ENCODE data around the gene NAP1L4.

NAP1L4 gene

GRCh38 chr11:2981130-2981529, 11.0 kb downstream of the NAP1L4 start:
- TF ChIP-seq CTCF (IDR thresholded peaks at IDR 0.05; ENCODE audit: low read depth, low read length, missing control alignments), result no peak
- Histone ChIP-seq H3K27me3 (replicated peaks) (no peaks in the 10 kb centered on the region), H3K27ac (no peak overlapping the region), H3K36me3 (replicated peaks) (peaks cover 17% of the 10 kb centered on the region), H3K4me3 (ENCODE audit: low read depth, low read length) (no peak overlapping the region)
- DNase-seq, result no peak
- in situ Hi-C loops (cut with HindIII; ENCODE audit: low pct_ligation_motif_present, low sequenced_read_pairs), result no loop called here

- in situ Hi-C loops (cut with HindIII; ENCODE audit: low pct_ligation_motif_present, low sequenced_read_pairs), result no loop called here
- Histone ChIP-seq H3K4me3 (ENCODE audit: low read depth, low read length) (no peak overlapping the region), H3K27me3 (replicated peaks) (no peaks in the 10 kb centered on the region), H3K27ac (no peak overlapping the region), H3K36me3 (replicated peaks) (peaks cover 24% of the 10 kb centered on the region)
- no peak for DNase-seq
- no peak for TF ChIP-seq CTCF (IDR thresholded peaks at IDR 0.05; ENCODE audit: low read depth, low read length, missing control alignments)
These were observed 11.8 kb downstream of the NAP1L4 start for GRCh38 chr11:2980168-2980840.

- peaks cover 48% of the 10 kb centered on the region for H3K36me3 ChIP-seq (replicated peaks)
- in situ Hi-C loops (cut with HindIII; ENCODE audit: low pct_ligation_motif_present, low sequenced_read_pairs), result no loop called here
- no peak overlapping the region for H3K27ac ChIP-seq
- no peak overlapping the region for H3K4me3 ChIP-seq (ENCODE audit: low read depth, low read length)
- no peak for DNase-seq
- no peaks in the 10 kb centered on the region for H3K27me3 ChIP-seq (replicated peaks)
- TF ChIP-seq CTCF (IDR thresholded peaks at IDR 0.05; ENCODE audit: low read depth, low read length, missing control alignments), result no peak
These were observed 15.0 kb downstream of the NAP1L4 start for GRCh38 chr11:2977113-2977512.

GRCh38 chr11:2976294-2977063, 15.7 kb downstream of the NAP1L4 start:
- Histone ChIP-seq H3K27me3 (replicated peaks) (no peaks in the 10 kb centered on the region), H3K27ac (no peak overlapping the region), H3K4me3 (ENCODE audit: low read depth, low read length) (no peak overlapping the region), H3K36me3 (replicated peaks) (peaks cover 53% of the 10 kb centered on the region)
- DNase-seq, result no peak
- no peak for TF ChIP-seq CTCF (IDR thresholded peaks at IDR 0.05; ENCODE audit: low read depth, low read length, missing control alignments)
- in situ Hi-C loops (cut with HindIII; ENCODE audit: low pct_ligation_motif_present, low sequenced_read_pairs), result no loop called here

GRCh38 chr11:2975594-2975993, 16.5 kb downstream of the NAP1L4 start:
- in situ Hi-C loops (cut with HindIII; ENCODE audit: low pct_ligation_motif_present, low sequenced_read_pairs), result no loop called here
- peak; percentile 18 for DNase-seq

More at GRCh38 chr11:2975594-2975993, 16.5 kb downstream of the NAP1L4 start:
- peaks cover 61% of the 10 kb centered on the region for H3K36me3 ChIP-seq (replicated peaks)
- H3K4me3 ChIP-seq (ENCODE audit: low read depth, low read length), result no peak overlapping the region
- H3K27me3 ChIP-seq (replicated peaks), result no peaks in the 10 kb centered on the region
- H3K27ac ChIP-seq, result no peak overlapping the region
- TF ChIP-seq CTCF (IDR thresholded peaks at IDR 0.05; ENCODE audit: low read depth, low read length, missing control alignments), result peak; percentile 73
